Mucosa of stomach (tissue), 1 donor: ENCODE measurements around the gene NFIC.
"Not testable (repeated sequence)": the region's sequence is repeated elsewhere in the genome, so short reads cannot be mapped to it uniquely, and the experiment has no call there.

Experiments
- H3K27me3 ChIP-seq: one replicate; pipeline ENCODE4 v1.7.0; 2013; ENCODE audit warnings: mild to moderate bottlenecking, low read length; ENCODE audit not compliant: control insufficient read depth, insufficient read depth
- H3K36me3 ChIP-seq: one replicate; pipeline ENCODE4 v1.7.0; 2013; ENCODE audit warnings: low read length; ENCODE audit not compliant: control insufficient read depth, insufficient read depth
- H3K4me1 ChIP-seq: one replicate; pipeline ENCODE4 v1.7.0; 2013; ENCODE audit warnings: mild to moderate bottlenecking, low read length; ENCODE audit not compliant: control insufficient read depth, insufficient read depth
- H3K4me3 ChIP-seq: one replicate; pipeline ENCODE4 v1.7.0; 2013; ENCODE audit warnings: low read length
- H3K9ac ChIP-seq: one replicate; pipeline ENCODE4 v1.7.0; 2013; ENCODE audit warnings: mild to moderate bottlenecking, low read length, moderate library complexity
- H3K9me3 ChIP-seq: one replicate; pipeline ENCODE4 v1.7.0; 2013; ENCODE audit warnings: mild to moderate bottlenecking, low read length, moderate library complexity; ENCODE audit not compliant: control insufficient read depth
- donor health status: Pancreatic carcinoma.

NFIC gene

GRCh38 chr19:3507371-3508120 lies 141.2 kb downstream of the NFIC start:
- Histone ChIP-seq H3K4me1 (peaks cover 4% of the 10 kb centered on the region), H3K9me3 (no peaks in the 10 kb centered on the region), H3K27me3 (no peaks in the 10 kb centered on the region), H3K9ac (peak overlapping the region; percentile 94), H3K36me3 (no peaks in the 10 kb centered on the region), H3K4me3 (peak overlapping the region; percentile 63)

- not testable (repeated sequence) for H3K36me3 ChIP-seq, H3K9ac ChIP-seq, H3K9me3 ChIP-seq, H3K4me1 ChIP-seq, H3K27me3 ChIP-seq, H3K4me3 ChIP-seq
These were observed 141.8 kb downstream of the NFIC start for GRCh38 chr19:3508121-3508661.

- Histone ChIP-seq H3K36me3 (no peaks in the 10 kb centered on the region), H3K4me1 (peaks cover 4% of the 10 kb centered on the region), H3K27me3 (no peaks in the 10 kb centered on the region), H3K4me3 (no peak overlapping the region), H3K9me3 (no peaks in the 10 kb centered on the region), H3K9ac (no peak overlapping the region)
These were observed 142.6 kb downstream of the NFIC start for GRCh38 chr19:3508771-3509535.

- Histone ChIP-seq H3K4me1 (peaks cover 4% of the 10 kb centered on the region), H3K4me3 (no peak overlapping the region)
These were observed 143.2 kb downstream of the NFIC start for GRCh38 chr19:3509566-3509989.

GRCh38 chr19:3510727-3511126 lies 144.3 kb downstream of the NFIC start:
- H3K4me1 ChIP-seq, result peaks cover 4% of the 10 kb centered on the region
- no peak overlapping the region for H3K9ac ChIP-seq
- no peak overlapping the region for H3K4me3 ChIP-seq
- no peaks in the 10 kb centered on the region for H3K36me3 ChIP-seq
- no peaks in the 10 kb centered on the region for H3K27me3 ChIP-seq
- H3K9me3 ChIP-seq, result no peaks in the 10 kb centered on the region

More at GRCh38 chr19:3509566-3509989, 143.2 kb downstream of the NFIC start:
- no peak overlapping the region for H3K9ac ChIP-seq
- no peaks in the 10 kb centered on the region for H3K27me3 ChIP-seq
- H3K9me3 ChIP-seq, result no peaks in the 10 kb centered on the region
- H3K36me3 ChIP-seq, result no peaks in the 10 kb centered on the region

- Histone ChIP-seq H3K4me3 (no peak overlapping the region), H3K9ac (no peak overlapping the region), H3K36me3 (no peaks in the 10 kb centered on the region), H3K9me3 (no peaks in the 10 kb centered on the region), H3K27me3 (no peaks in the 10 kb centered on the region), H3K4me1 (peaks cover 12% of the 10 kb centered on the region)
These were observed 145.3 kb downstream of the NFIC start for GRCh38 chr19:3511506-3512251.

- Histone ChIP-seq H3K9ac (no peak overlapping the region), H3K4me3 (no peak overlapping the region), H3K9me3 (no peaks in the 10 kb centered on the region), H3K4me1 (peaks cover 17% of the 10 kb centered on the region), H3K36me3 (no peaks in the 10 kb centered on the region), H3K27me3 (no peaks in the 10 kb centered on the region)
These were observed 146.3 kb downstream of the NFIC start for GRCh38 chr19:3512562-3513228.

GRCh38 chr19:3513229-3514140 lies 147.1 kb downstream of the NFIC start:
- no peaks in the 10 kb centered on the region for H3K9me3 ChIP-seq
- H3K27me3 ChIP-seq, result no peaks in the 10 kb centered on the region
- H3K4me1 ChIP-seq, result peaks cover 17% of the 10 kb centered on the region
- H3K4me3 ChIP-seq, result no peak overlapping the region
- no peak overlapping the region for H3K9ac ChIP-seq
- H3K36me3 ChIP-seq, result no peaks in the 10 kb centered on the region

GRCh38 chr19:3514930-3515329 lies 148.5 kb downstream of the NFIC start:
- no peak overlapping the region for H3K9ac ChIP-seq
- H3K27me3 ChIP-seq, result no peaks in the 10 kb centered on the region
- no peak overlapping the region for H3K4me3 ChIP-seq
- no peaks in the 10 kb centered on the region for H3K36me3 ChIP-seq
- no peaks in the 10 kb centered on the region for H3K9me3 ChIP-seq
- H3K4me1 ChIP-seq, result peaks cover 17% of the 10 kb centered on the region

- H3K4me3 ChIP-seq, result no peak overlapping the region
These were observed 149.6 kb downstream of the NFIC start for GRCh38 chr19:3515891-3516422.

More at GRCh38 chr19:3515891-3516422, 149.6 kb downstream of the NFIC start:
- Histone ChIP-seq H3K36me3 (no peaks in the 10 kb centered on the region), H3K27me3 (no peaks in the 10 kb centered on the region), H3K9ac (no peak overlapping the region), H3K9me3 (no peaks in the 10 kb centered on the region), H3K4me1 (peaks cover 22% of the 10 kb centered on the region)
